Fibroblast of lung (primary cell): ENCODE measurements around the gene PYGB. TPM values are rescaled to one million over a fixed set of nuclear protein-coding genes. Genes with fewer than 3 reads are reported as not detected.

Experiments used
- DNase-seq, 2 donors: peaks; one replicate each; pipeline versions ENCODE4 v3.0.0 to v3.0.0-alpha.2; 2010; ENCODE audit warnings: low read depth in 2 of 2
- H2AFZ ChIP-seq: 2 replicates; pipeline ENCODE4 v1.5.1; 2012; ENCODE audit warnings: low read length, control low read depth, inconsistent platforms
- H3K27ac ChIP-seq: 2 replicates; pipeline ENCODE4 v1.5.1; 2011; ENCODE audit warnings: low read length, control low read depth; ENCODE audit not compliant: insufficient read depth
- H3K27me3 ChIP-seq: 2 replicates; pipeline ENCODE4 v1.5.1; 2011; ENCODE audit warnings: mild to moderate bottlenecking, low read length; ENCODE audit not compliant: control insufficient read depth, insufficient read depth
- H3K36me3 ChIP-seq: 2 replicates; pipeline ENCODE4 v1.5.1; 2011; ENCODE audit warnings: low read length; ENCODE audit not compliant: control insufficient read depth, insufficient read depth
- H3K4me1 ChIP-seq: 2 replicates; pipeline ENCODE4 v1.5.1; 2011; ENCODE audit warnings: low read length; ENCODE audit not compliant: control insufficient read depth, insufficient read depth; ENCODE audit errors: extremely low read depth
- H3K4me2 ChIP-seq: 2 replicates; pipeline ENCODE4 v1.5.1; 2011; ENCODE audit warnings: low read length, control low read depth; ENCODE audit not compliant: insufficient read depth; ENCODE audit errors: extremely low read depth
- H3K4me3 ChIP-seq, 4 experiments: fragments of 200-600 bp in 1 of 4; sonication (generic) in 1 of 4; replicated peaks in 1 of 4; 2 replicates each; pipeline ENCODE4 v1.5.1; 2011 to 2016; ENCODE audit warnings: low read length in 4 of 4, low read depth in 3 of 4, mild to moderate bottlenecking in 3 of 4, control low read depth in 2 of 4, inconsistent platforms in 1 of 4, mixed read lengths in 1 of 4; ENCODE audit not compliant: insufficient read depth in 1 of 4; ENCODE audit errors: control extremely low read depth in 1 of 4
- H3K79me2 ChIP-seq: 2 replicates; pipeline ENCODE4 v1.5.1; 2012; ENCODE audit warnings: mild to moderate bottlenecking, low read length, inconsistent platforms; ENCODE audit not compliant: control insufficient read depth, insufficient read depth
- H3K9ac ChIP-seq: 2 replicates; pipeline ENCODE4 v1.5.1; 2011; ENCODE audit warnings: mild to moderate bottlenecking, low read length, control low read depth; ENCODE audit not compliant: insufficient read depth
- H3K9me3 ChIP-seq: 2 replicates; pipeline ENCODE4 v1.5.1; 2012; ENCODE audit warnings: low read depth, low read length; ENCODE audit not compliant: control insufficient read depth, insufficient read depth
- H4K20me1 ChIP-seq: 2 replicates; pipeline ENCODE4 v1.5.1; 2011; ENCODE audit warnings: low read length; ENCODE audit not compliant: control insufficient read depth, insufficient read depth; ENCODE audit errors: extremely low read depth
- CTCF ChIP-seq, 2 donors: IDR thresholded peaks in 1 of 2; conservative IDR thresholded peaks in 1 of 2; 1 replicate in 1 of 2; 2 replicates in 1 of 2; pipeline ENCODE4 v1.5.1; 2011 to 2012; ENCODE audit warnings: low read length in 2 of 2, control low read depth in 1 of 2, inconsistent platforms in 1 of 2, low read depth in 1 of 2, mild to moderate bottlenecking in 1 of 2
- EZH2 ChIP-seq: IDR thresholded peaks from 2 replicates; pipeline ENCODE4 v1.5.1; 2012; ENCODE audit warnings: low read length, control low read depth, mild to moderate bottlenecking; ENCODE audit errors: missing control alignments
- polyA plus RNA-seq, 2 donors: library from polyadenylated mRNA; depleted of rRNA in 1 of 2; stranded (reverse) in 1 of 2; unstranded in 1 of 2; fragments of >200 nt; gene quantifications; 2 replicates each; pipeline ENCODE4 v1.2.1, GENCODE V29; 2011 to 2012; ENCODE audit warnings: missing spikeins in 1 of 2
- total RNA-seq: library from RNA; depleted of rRNA; stranded (reverse); fragments of >200 nt; gene quantifications from 2 replicates; pipeline ENCODE4 v1.2.1, GENCODE V29; 2014

Gene PYGB
- total and polyA plus RNA-seq, 2 donors (not counting 1 experiment from before 2014, with no cell fraction given) = 37.0 to 89.5 TPM

GRCh38 chr20:25206548-25206947 is 41.3 kb upstream of the PYGB start:
- H3K4me1 ChIP-seq = no peaks in the 10 kb centered on the region
- no peaks in the 10 kb centered on the region for H4K20me1 ChIP-seq
- H3K27me3 ChIP-seq = no peaks in the 10 kb centered on the region
- no peak overlapping the region for H3K4me2 ChIP-seq
- peaks cover 2% of the 10 kb centered on the region for H3K36me3 ChIP-seq
- H3K4me3 ChIP-seq = no peak overlapping the region
- peaks cover 18% of the 10 kb centered on the region for H3K79me2 ChIP-seq
- TF ChIP-seq EZH2 (no peak), CTCF (conservative IDR thresholded peaks at IDR 0.05 in 1 of 2, IDR thresholded peaks at IDR 0.05 in 1 of 2; ENCODE audit: low read depth in 1 of 2, low read length in 2 of 2) (no peak)
- no peak overlapping the region for H3K9ac ChIP-seq
- no peak overlapping the region for H3K27ac ChIP-seq
- no peak overlapping the region for H2AFZ ChIP-seq
- DNase-seq = no peak
- H3K9me3 ChIP-seq = no peaks in the 10 kb centered on the region

GRCh38 chr20:25207149-25207959 is 40.5 kb upstream of the PYGB start:
- Histone ChIP-seq H2AFZ (no peak overlapping the region), H3K79me2 (peaks cover 14% of the 10 kb centered on the region)

More at GRCh38 chr20:25207149-25207959, 40.5 kb upstream of the PYGB start:
- Histone ChIP-seq H3K9ac (no peak overlapping the region), H3K9me3 (no peaks in the 10 kb centered on the region), H3K27me3 (no peaks in the 10 kb centered on the region), H3K4me3 (no peak overlapping the region), H3K4me2 (no peak overlapping the region), H4K20me1 (no peaks in the 10 kb centered on the region), H3K27ac (no peak overlapping the region), H3K4me1 (no peaks in the 10 kb centered on the region), H3K36me3 (peaks cover 6% of the 10 kb centered on the region)
- no peak for TF ChIP-seq CTCF (conservative IDR thresholded peaks at IDR 0.05 in 1 of 2, IDR thresholded peaks at IDR 0.05 in 1 of 2; ENCODE audit: low read depth in 1 of 2, low read length in 2 of 2)
- TF ChIP-seq EZH2 = no peak
- DNase-seq = no peak
